Epithelial cell of proximal tubule (primary cell): ENCODE results near the gene POU6F2. TPM values are rescaled to one million over a fixed set of nuclear protein-coding genes. Genes with fewer than 3 reads are reported as not detected.

Experiments
- DNase-seq: peaks from one replicate; pipeline ENCODE4 v3.0.0-alpha.2; 2011; ENCODE audit warnings: low read depth
- H3K4me3 ChIP-seq: 2 replicates; pipeline ENCODE4 v1.5.1; 2011; ENCODE audit warnings: low read depth, mild to moderate bottlenecking, low read length
- CTCF ChIP-seq: conservative IDR thresholded peaks from 2 replicates; pipeline ENCODE4 v1.5.1; 2012; ENCODE audit warnings: low read depth, mild to moderate bottlenecking, low read length
- total RNA-seq: library from RNA; depleted of rRNA; stranded (reverse); fragments of >200 nt; gene quantifications from 2 replicates; pipeline ENCODE4 v1.2.3, GENCODE V29; 2015

Gene POU6F2
- total RNA-seq, 1 donor from 2014 or later, result not detected

- no peak overlapping the region for H3K4me3 ChIP-seq
- TF ChIP-seq CTCF, result no peak
- no peak for DNase-seq
Measured at GRCh38 chr7:39493934-39494333, 516.2 kb downstream of the POU6F2 start.

GRCh38 chr7:39501358-39501757, 523.6 kb downstream of the POU6F2 start:
- H3K4me3 ChIP-seq, result no peak overlapping the region
- TF ChIP-seq CTCF, result no peak
- no peak for DNase-seq

DNA sequence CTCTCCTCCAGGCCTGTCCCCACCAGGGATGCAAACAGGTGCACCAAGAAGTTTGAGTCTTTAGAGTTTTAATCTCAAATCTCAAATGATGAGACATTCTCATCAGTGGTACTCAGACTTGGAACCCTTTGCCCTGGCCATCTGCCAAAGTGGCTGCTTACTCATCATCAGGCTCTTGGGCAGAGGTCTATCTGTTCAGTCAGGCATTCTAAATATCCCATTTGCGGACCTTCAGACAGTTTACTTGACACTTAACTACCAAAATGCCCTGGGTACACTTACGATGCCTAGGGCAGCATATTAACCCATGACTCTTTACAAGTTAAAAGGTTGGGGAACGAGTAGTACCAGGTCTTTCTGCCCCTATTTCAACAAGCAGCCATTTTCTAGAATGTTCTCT, 527.3 kb downstream of the POU6F2 start:
- DNase-seq, result peak; percentile 82
- TF ChIP-seq CTCF, result no peak
- no peak overlapping the region for H3K4me3 ChIP-seq

DNA sequence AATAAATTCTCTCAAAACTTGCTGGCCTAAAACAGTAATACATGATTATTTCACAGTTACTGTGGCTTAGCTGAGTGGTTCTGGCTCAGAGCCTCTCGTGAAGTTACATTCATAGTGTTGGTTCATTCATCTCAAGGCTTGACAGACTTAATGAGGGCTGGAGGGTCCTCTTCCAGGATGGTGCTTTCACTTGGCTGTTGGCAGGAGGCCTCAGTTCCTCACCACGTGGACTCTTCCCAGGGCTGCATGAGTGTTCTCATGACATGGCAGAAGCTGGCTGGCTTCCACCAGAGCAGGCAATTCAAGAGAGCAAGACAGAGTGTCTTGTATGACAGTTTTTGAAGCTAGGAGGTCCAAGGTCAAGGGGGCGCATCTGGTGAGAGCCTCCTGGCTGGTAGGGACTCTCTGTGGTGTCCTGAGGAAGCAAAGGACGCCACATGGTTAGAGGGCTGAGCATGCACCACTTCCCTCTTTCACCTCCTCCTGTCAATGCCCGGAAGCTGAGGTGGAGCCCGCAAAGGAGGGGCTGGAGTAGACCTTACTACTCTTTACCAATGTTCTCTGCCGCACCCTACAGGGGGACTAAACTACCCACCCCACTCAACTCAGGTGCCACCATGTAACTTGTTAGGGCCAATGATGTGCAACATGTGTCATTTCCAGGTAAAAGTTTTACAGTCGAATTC, 530.3 kb downstream of the POU6F2 start:
- TF ChIP-seq CTCF, result no peak
- no peak for DNase-seq
- no peak overlapping the region for H3K4me3 ChIP-seq

DNA sequence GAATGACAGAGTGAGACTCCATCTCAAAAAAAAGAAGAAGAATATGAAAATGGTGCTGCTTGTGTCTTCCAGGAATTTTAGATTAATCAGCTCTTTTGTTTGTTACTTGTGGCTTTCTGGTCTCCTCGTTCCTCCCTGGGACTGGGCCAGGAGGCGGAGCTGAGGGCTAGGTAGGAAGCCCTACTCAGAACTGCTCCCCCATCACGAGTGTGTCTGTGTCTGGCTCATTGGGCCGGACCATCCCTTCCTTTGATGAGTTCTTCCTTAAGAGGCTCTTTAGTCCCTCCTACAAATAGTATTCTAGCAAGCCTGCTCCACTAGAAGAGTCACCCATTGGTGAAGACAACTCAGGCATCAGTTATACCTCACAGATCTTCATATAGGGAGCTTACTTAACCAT, 531.7 kb downstream of the POU6F2 start:
- H3K4me3 ChIP-seq, result no peak overlapping the region
- no peak for TF ChIP-seq CTCF
- DNase-seq, result no peak

- H3K4me3 ChIP-seq, result no peak overlapping the region
- no peak for TF ChIP-seq CTCF
- no peak for DNase-seq
Measured at GRCh38 chr7:39509912-39510311, 532.2 kb downstream of the POU6F2 start.

DNA sequence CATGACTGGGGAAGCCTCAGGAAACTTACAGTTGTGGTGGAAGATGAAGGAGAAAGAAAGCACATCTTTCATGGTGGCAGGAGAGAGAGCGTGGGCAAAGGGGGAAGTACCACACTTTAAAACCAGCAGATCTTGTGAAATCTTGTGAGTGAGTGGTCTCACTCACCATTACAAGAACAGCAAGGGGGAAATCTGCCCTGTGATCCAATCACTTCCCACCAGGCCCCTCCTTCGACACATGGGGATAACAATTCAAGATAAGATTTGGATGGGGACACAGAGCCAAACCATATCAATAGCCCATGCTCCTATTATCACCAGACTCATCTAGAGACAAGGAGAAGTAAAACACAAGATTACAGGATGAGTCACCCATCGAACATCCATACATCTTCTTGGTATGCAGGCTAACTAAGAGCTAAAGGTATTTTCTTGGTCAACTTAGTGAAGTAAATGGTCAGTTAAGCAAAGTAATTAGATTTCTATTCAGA, 533.2 kb downstream of the POU6F2 start:
- H3K4me3 ChIP-seq, result no peak overlapping the region
- no peak for TF ChIP-seq CTCF
- no peak for DNase-seq
